ENCODE data around the gene PTP4A1. TPM values are rescaled to one million over a fixed set of nuclear protein-coding genes. Genes with fewer than 3 reads are reported as not detected.

The PTP4A1 gene
- total RNA-seq, 2 donors from 2014 or later, result 11.5 to 26.7 TPM

- DNase-seq (no peak), ATAC-seq (no peak)
- Histone ChIP-seq H3K27ac (no peak overlapping the region), H3K36me3 (replicated peaks in 1 of 2; ENCODE audit: insufficient read depth in 1 of 2, low read depth in 2 of 2) (no peaks in the 10 kb centered on the region), H3K9me3 (no peaks in the 10 kb centered on the region), H3K4me3 (no peak overlapping the region), H3K4me1 (peaks cover 14% of the 10 kb centered on the region), H3K27me3 (no peaks in the 10 kb centered on the region)
- 88 to 92% methylated on average over 3 of the region's 3 CpGs for WGBS, 2 donors
- intact Hi-C loops (cut with DNase I), result no loop called here
- TF ChIP-seq CTCF (IDR thresholded peaks at IDR 0.05), result no peak
- TF ChIP-seq POLR2A (IDR thresholded peaks at IDR 0.05), result no peak
Measured at GRCh38 chr6:63533026-63533425, 39.3 kb upstream of the PTP4A1 start.

GRCh38 chr6:63533952-63534351, 38.3 kb upstream of the PTP4A1 start:
- TF ChIP-seq POLR2A (IDR thresholded peaks at IDR 0.05), result no peak
- no peak for TF ChIP-seq CTCF (IDR thresholded peaks at IDR 0.05)
- no peak overlapping the region for H3K4me3 ChIP-seq
- no peak for DNase-seq
- WGBS, 2 donors, result 89 to 90% methylated on average over 4 of the region's 4 CpGs
- no peaks in the 10 kb centered on the region for H3K36me3 ChIP-seq (replicated peaks in 1 of 2; ENCODE audit: insufficient read depth in 1 of 2, low read depth in 2 of 2)
- no peak overlapping the region for H3K27ac ChIP-seq
- H3K9me3 ChIP-seq, result no peaks in the 10 kb centered on the region
- intact Hi-C loops (cut with DNase I), result no loop called here
- no peak for ATAC-seq
- peaks cover 15% of the 10 kb centered on the region for H3K4me1 ChIP-seq
- H3K27me3 ChIP-seq, result no peaks in the 10 kb centered on the region

DNA sequence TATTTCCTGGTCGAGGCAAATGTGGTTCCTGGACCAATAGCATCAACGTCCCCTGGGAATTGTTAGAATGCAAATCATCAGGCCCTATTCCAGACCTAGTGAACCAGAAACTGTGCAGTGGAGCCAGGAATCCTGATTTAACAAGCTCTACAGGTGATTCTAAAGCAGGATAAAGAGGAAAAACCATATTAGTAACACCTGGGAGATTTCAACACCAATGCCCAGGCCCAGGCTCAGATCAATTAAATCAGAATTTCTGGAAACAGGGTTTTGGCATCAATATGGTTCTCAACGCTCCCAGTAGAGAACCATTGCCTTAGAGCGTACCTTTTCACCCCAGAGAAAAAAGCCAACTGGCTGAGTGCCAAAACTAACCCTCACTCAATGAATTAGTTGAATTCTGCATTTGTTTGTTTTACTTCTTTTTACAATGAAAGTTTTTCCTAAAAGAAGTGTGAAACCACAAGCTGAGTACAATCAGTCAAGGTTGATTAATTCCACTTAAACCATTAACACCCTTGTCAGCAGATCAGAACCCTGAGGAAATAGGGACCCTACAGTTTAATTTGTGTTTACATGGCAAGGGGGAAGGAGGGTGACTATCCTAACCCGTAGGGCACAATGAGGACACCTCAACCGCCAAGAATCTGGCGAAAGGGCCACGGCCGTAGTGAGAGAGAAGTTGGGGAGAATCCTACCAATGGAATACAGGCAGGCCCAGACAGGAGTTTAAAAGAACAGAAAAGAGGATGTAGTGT, 34.9 kb upstream of the PTP4A1 start:
- H3K27ac ChIP-seq, result no peak overlapping the region
- TF ChIP-seq CTCF (IDR thresholded peaks at IDR 0.05) (no peak), POLR2A (IDR thresholded peaks at IDR 0.05) (no peak)
- intact Hi-C loops (cut with DNase I), result no loop called here
- ATAC-seq (no peak), DNase-seq (no peak)
- H3K9me3 ChIP-seq, result no peaks in the 10 kb centered on the region
- peaks cover 15% of the 10 kb centered on the region for H3K4me1 ChIP-seq
- no peak overlapping the region for H3K4me3 ChIP-seq
- no peaks in the 10 kb centered on the region for H3K27me3 ChIP-seq
- WGBS, 2 donors, result 57 to 79% methylated on average over 9 of the region's 9 CpGs
- no peaks in the 10 kb centered on the region for H3K36me3 ChIP-seq (replicated peaks in 1 of 2; ENCODE audit: insufficient read depth in 1 of 2, low read depth in 2 of 2)

- ATAC-seq, result no peak
- intact Hi-C loops (cut with DNase I), result no loop called here
Measured at GRCh38 chr6:63537959-63538300, 34.4 kb upstream of the PTP4A1 start.

More at GRCh38 chr6:63537959-63538300, 34.4 kb upstream of the PTP4A1 start:
- Histone ChIP-seq H3K36me3 (replicated peaks in 1 of 2; ENCODE audit: insufficient read depth in 1 of 2, low read depth in 2 of 2) (no peaks in the 10 kb centered on the region), H3K27me3 (no peaks in the 10 kb centered on the region), H3K4me1 (peaks cover 15% of the 10 kb centered on the region), H3K9me3 (no peaks in the 10 kb centered on the region), H3K27ac (no peak overlapping the region), H3K4me3 (no peak overlapping the region)
- TF ChIP-seq POLR2A (IDR thresholded peaks at IDR 0.05), result no peak
- no peak for TF ChIP-seq CTCF (IDR thresholded peaks at IDR 0.05)
- no peak for DNase-seq

Measured in body of pancreas (tissue), 4 donors.